ENCODE measurements around the gene CERT1. TPM values are rescaled to one million over a fixed set of nuclear protein-coding genes. Genes with fewer than 3 reads are reported as not detected.

CERT1 gene
- polyA plus RNA-seq, 1 of the 3 experiments (the other 2 are of a cell fraction), result 4.5 TPM

DNA sequence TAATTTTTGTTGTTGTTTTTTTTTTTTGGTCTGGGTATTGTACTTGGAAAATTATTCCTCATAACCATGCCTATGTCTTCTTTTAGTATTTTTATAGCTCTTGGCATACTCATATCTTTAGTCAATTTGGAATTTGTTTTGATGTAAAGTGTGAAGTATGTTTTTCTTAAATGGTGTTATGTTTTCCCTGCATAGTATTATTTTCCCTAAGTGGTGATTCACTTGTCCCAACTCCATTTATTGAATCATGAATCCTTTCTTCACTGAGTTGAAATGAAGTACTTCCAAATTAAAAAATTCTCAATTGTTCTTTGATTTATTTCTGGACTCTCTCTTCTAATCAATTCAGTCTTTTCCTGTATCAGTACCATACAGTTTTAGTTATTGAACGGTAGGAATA, 46.8 kb upstream of the CERT1 start:
- Histone ChIP-seq H2AFZ (ENCODE audit: low read depth) (no peak overlapping the region), H3K27ac (ENCODE audit: low read depth in 2 of 2, low read length in 1 of 2) (no peak overlapping the region), H4K20me1 (ENCODE audit: insufficient read depth) (no peaks in the 10 kb centered on the region), H3K27me3 (ENCODE audit: insufficient read depth) (no peaks in the 10 kb centered on the region), H3K9me2 (no peaks in the 10 kb centered on the region), H3K36me3 (replicated peaks in 1 of 2; ENCODE audit: control insufficient read depth in 1 of 2, insufficient read depth in 2 of 2, low read length in 1 of 2) (peaks cover 11 to 44% of the 10 kb centered on the region in 2 experiments), H3K4me2 (no peak overlapping the region), H3K9me3 (no peaks in the 10 kb centered on the region), H3K9ac (no peak overlapping the region), H3F3A (replicated peaks; ENCODE audit: insufficient read depth) (peaks cover 3% of the 10 kb centered on the region), H3K79me2 (ENCODE audit: insufficient read depth) (peaks cover 44% of the 10 kb centered on the region), H3K4me1 (ENCODE audit: control insufficient read depth in 1 of 2, insufficient read depth in 2 of 2, low read depth in 1 of 2, low read length in 1 of 2) (no peaks in the 10 kb centered on the region), H3K4me3 (ENCODE audit: low read depth in 2 of 2, low read length in 1 of 2) (no peak overlapping the region)
- DNase-seq, result no peak
- ChIA-PET CTCF (interaction anchor here (0.6 kb wide), 1 partner anchor 213 kb away, joined by 3 read pairs; no protein-coding TSS in a partner anchor), POLR2A (no interaction called here)
- WGBS (ENCODE audit: low lambda C conversion rate), result 93% methylated on average over 1 of the region's 1 CpG
- TF ChIP-seq, protein P1, sequence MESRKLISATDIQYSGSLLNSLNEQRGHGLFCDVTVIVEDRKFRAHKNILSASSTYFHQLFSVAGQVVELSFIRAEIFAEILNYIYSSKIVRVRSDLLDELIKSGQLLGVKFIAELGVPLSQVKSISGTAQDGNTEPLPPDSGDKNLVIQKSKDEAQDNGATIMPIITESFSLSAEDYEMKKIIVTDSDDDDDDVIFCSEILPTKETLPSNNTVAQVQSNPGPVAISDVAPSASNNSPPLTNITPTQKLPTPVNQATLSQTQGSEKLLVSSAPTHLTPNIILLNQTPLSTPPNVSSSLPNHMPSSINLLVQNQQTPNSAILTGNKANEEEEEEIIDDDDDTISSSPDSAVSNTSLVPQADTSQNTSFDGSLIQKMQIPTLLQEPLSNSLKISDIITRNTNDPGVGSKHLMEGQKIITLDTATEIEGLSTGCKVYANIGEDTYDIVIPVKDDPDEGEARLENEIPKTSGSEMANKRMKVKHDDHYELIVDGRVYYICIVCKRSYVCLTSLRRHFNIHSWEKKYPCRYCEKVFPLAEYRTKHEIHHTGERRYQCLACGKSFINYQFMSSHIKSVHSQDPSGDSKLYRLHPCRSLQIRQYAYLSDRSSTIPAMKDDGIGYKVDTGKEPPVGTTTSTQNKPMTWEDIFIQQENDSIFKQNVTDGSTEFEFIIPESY (IDR thresholded peaks at IDR 0.05; ENCODE audit: borderline replicate concordance, low read depth), result no peak
- TF ChIP-seq, protein P2, sequence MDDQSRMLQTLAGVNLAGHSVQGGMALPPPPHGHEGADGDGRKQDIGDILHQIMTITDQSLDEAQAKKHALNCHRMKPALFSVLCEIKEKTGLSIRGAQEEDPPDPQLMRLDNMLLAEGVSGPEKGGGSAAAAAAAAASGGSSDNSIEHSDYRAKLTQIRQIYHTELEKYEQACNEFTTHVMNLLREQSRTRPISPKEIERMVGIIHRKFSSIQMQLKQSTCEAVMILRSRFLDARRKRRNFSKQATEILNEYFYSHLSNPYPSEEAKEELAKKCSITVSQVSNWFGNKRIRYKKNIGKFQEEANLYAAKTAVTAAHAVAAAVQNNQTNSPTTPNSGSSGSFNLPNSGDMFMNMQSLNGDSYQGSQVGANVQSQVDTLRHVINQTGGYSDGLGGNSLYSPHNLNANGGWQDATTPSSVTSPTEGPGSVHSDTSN (IDR thresholded peaks at IDR 0.05), result no peak
- TF ChIP-seq TEAD4 (IDR thresholded peaks at IDR 0.05; ENCODE audit: borderline replicate concordance, insufficient read depth) (no peak), RAD21 (IDR thresholded peaks at IDR 0.05; ENCODE audit: low read length) (no peak), GABPA (IDR thresholded peaks at IDR 0.05; ENCODE audit: low read depth) (no peak), JUND (IDR thresholded peaks at IDR 0.05) (no peak), RCOR1 (IDR thresholded peaks at IDR 0.05; ENCODE audit: low read length) (no peak), GATA2 (CRISPR knock-in tag; IDR thresholded peaks at IDR 0.05) (no peak), EP300 (IDR thresholded peaks at IDR 0.05; ENCODE audit: borderline replicate concordance in 1 of 2, low read depth in 1 of 2, low read length in 1 of 2) (no peak), EZH2phosphoT487 (IDR thresholded peaks at IDR 0.05; ENCODE audit: borderline replicate concordance, low read depth) (no peak), FOSL2 (IDR thresholded peaks at IDR 0.05; ENCODE audit: borderline replicate concordance, low read depth) (no peak), MEF2A (IDR thresholded peaks at IDR 0.05; ENCODE audit: borderline replicate concordance, low read depth) (no peak), TAF1 (IDR thresholded peaks at IDR 0.05; ENCODE audit: borderline replicate concordance, low read depth, low read length) (no peak), RXRA (IDR thresholded peaks at IDR 0.05; ENCODE audit: borderline replicate concordance, low read depth) (no peak), FOXJ3 (CRISPR knock-in tag; IDR thresholded peaks at IDR 0.05) (no peak)
- TF ChIP-seq, protein P3, sequence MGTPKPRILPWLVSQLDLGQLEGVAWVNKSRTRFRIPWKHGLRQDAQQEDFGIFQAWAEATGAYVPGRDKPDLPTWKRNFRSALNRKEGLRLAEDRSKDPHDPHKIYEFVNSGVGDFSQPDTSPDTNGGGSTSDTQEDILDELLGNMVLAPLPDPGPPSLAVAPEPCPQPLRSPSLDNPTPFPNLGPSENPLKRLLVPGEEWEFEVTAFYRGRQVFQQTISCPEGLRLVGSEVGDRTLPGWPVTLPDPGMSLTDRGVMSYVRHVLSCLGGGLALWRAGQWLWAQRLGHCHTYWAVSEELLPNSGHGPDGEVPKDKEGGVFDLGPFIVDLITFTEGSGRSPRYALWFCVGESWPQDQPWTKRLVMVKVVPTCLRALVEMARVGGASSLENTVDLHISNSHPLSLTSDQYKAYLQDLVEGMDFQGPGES (IDR thresholded peaks at IDR 0.05; ENCODE audit: low read depth, low read length), result no peak

Data from SK-N-SH (cell line).